HG03159 (cell line): ENCODE measurements around the gene ZNF627.
"Not testable (repeated sequence)": the region's sequence is repeated elsewhere in the genome, so short reads cannot be mapped to it uniquely, and the experiment has no call there.

ENCODE experiments used
- ATAC-seq: cut with Tn5 transposase; IDR thresholded peaks from one replicate; pipeline ENCODE4 v1.9.1; 2021; ENCODE audit warnings: mild to moderate bottlenecking, moderate library complexity; ENCODE audit not compliant: unreplicated experiment

ZNF627 gene

DNA sequence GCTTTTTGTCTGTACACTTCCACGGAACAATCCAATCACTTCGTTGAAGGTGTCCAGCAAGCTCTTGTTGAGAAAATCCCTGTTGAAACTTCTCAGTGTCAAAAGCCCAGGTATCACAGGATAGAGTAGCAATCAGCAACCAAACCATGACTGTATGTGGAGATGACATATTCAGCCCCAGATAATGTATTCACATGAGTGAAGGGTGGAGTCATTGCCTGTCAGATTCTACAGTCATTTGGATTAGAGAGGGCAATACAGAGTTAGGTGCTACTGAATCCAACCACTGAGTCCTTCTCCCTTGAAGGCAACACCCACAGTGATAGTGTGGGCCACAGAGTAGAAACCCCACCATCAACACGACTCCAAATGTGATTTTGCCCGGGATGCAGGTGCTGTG lies 23.3 kb downstream of the ZNF627 start:
- no peak for ATAC-seq

GRCh38 chr19:11622401-11622800 lies 25.1 kb downstream of the ZNF627 start:
- ATAC-seq = not testable (repeated sequence)

- no peak for ATAC-seq
Measured at GRCh38 chr19:11624069-11624463, 26.8 kb downstream of the ZNF627 start.

GRCh38 chr19:11626252-11626651 lies 29.0 kb downstream of the ZNF627 start:
- ATAC-seq = no peak

DNA sequence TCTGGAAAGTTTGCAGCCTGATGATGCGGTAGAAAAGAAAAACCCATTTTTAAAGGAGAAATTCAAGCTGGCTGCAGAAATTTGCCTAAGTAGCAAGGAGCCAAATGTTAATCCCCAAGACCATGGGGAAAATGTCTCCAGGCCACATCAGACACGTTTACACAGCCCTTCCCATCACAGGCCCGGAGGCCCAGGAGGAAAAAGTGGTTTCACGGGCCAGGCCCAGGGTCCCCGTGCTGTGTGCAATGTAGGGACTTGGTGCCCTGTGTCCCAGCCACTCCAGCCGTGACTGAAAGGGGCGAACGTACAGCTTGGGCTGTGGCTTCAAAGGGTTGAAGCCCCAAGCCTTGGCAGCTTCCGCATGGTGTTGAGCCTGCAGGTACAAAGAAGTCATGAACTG lies 35.9 kb downstream of the ZNF627 start:
- no peak for ATAC-seq

- ATAC-seq = not testable (repeated sequence)
Measured at GRCh38 chr19:11634018-11634662, 36.9 kb downstream of the ZNF627 start.

DNA sequence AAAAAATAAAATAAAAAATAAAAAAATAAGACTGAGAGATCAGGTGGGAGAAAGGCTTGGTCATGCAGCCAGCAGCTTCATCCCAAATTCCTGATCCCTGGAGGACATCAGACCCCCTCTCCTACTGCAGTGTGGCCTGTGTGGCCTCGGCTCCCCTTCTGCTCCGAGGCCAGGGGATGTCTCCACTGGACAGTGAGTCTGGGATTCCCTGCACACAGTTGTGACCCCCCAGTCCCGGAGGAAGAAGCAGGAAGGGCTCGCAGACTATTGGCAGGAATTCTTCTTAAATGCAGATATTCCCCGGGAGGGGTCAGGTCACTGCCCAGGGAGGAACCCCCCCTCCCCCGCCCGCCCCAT lies 41.9 kb downstream of the ZNF627 start:
- ATAC-seq = no peak

DNA sequence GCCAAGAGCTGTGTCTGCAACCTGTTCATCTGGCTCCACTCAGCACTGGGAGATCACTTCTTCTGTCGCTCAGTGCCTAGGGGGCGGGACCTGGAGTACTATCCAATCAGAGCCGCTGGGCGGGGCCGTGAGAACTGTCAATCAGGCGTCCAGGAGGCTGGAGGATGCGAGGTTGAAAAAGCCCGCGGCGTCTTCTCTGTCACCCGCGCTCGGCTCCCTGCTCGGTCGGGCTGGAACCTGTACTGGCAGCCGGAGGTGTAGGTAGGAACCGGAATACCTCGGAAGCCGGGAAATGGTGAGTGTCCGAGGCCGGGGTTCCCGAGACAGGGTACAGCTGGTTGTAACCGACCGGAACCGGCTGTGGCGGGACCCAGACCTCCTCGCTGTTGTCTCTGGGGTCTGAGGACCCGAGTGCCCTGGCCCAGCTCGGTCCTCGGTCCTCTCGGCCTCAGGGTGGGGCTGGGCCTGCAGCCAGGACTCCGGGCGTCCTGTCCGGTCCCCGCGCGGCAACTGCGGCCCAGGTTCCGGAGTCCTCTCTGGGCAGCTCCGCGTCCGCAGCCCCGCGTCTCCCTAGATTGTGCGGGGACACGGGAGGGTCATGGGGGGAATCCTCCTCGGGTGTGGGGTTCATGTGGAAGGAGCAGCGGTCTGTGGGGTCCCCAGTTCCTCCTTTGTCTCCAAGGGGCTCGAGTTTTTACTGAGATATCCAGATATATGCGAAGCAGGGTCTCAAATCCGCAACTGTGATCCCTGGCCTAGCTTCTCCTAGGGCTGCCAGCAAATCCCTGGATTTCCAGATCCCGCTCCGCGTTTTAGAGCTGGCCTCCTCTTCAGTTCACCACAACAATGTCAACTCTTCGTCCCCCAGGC lies 42.6 kb downstream of the ZNF627 start:
- ATAC-seq = peak; percentile 94

DNA sequence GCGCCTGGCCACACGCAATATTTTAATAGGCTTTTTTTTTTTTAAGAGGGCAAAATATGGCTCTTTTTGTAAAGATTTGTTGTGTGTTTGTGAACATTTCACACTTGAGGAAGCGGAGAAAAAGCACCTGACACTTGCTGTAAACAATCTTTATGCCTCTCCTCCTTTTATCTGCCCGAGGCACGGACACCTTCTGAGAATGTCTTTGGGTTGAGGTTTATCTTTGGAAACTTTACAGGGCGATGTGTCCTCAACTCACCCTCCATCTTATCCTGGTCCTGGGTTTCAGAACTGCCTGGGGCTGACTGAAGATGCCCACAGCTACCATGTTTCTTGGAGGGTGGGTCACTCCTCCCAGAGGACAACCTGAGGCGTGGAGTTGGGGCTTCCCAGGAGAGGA lies 44.0 kb downstream of the ZNF627 start:
- no peak for ATAC-seq

GRCh38 chr19:11642902-11643301 lies 45.6 kb downstream of the ZNF627 start:
- no peak for ATAC-seq

DNA sequence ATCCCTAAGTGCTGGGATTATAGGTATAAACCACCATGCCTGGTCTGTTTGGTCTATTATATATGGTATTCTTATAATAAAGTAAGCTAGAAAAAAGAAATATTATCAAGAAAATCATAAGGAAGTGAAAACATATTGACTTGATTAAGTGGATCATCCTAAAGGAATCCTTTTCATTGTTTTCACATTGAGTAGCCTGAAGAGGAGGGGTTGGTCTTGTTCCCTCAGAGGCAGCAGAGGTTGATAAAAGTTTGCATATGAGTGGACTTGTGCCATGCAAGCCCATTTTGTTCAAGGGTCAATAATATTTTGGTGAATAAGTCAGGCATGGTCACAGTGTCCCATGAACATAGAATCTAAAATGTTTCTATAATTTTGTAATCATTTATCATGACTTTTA lies 52.7 kb downstream of the ZNF627 start:
- ATAC-seq = no peak

DNA sequence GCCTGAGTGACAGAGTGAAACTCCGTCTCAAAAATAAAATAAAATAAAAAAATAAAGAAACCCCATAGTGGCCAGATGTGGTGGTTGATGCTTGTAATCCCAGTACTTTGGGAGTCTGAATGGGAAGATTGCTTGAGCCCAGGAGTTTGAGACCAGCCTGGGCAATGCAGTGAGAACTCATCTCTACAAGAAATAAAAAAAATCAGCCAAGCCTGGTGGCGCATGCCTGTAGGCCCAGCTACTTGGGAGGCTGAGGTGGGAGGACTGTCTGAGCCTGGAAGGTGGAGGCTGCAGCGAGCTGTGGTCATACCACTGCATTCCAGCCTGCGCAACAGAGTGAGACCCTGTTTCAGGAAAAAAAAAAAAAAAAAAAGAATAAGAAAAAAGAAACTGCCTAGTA lies 53.8 kb downstream of the ZNF627 start:
- ATAC-seq = no peak

GRCh38 chr19:11652056-11652455 lies 54.8 kb downstream of the ZNF627 start:
- ATAC-seq = no peak

DNA sequence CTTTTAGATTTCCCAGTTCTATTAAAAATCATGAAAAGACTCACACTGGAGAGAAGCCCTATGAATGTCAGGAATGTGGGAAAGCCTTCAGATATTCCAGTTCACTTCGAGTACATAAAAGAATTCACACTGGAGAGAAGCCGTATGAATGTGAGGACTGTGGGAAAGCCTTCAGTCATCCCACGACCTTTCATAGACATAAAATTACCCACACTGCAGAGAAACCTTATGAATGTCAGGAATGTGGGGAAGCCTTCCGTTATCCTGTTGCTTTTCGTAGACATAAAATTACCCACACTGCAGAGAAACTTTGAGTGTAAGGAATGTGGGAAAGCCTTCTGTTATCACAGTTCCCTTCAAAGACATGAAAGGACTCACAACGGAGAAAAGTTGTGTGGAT lies 55.2 kb downstream of the ZNF627 start:
- no peak for ATAC-seq

- no peak for ATAC-seq
Measured at GRCh38 chr19:11656535-11656934, 59.3 kb downstream of the ZNF627 start.

DNA sequence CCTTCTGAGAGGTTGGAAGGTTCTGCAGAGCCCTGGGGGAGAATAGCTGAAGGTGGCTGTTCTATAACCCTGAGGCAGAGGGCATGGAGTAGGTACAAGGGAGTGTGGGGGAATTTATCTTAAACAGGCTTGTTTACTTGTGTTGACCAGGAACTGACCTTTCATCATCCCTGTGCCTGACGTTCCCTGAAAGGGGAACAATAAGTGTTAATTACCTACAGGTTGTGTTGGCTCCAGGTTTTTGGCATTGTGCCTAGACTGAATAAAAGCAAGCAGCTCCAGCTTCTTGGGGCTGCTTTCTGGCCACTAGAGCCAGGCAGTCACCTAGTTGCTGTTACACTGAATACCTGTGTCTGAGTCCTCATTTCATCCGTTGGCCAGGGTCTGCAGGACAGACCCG lies 60.0 kb downstream of the ZNF627 start:
- ATAC-seq = no peak

DNA sequence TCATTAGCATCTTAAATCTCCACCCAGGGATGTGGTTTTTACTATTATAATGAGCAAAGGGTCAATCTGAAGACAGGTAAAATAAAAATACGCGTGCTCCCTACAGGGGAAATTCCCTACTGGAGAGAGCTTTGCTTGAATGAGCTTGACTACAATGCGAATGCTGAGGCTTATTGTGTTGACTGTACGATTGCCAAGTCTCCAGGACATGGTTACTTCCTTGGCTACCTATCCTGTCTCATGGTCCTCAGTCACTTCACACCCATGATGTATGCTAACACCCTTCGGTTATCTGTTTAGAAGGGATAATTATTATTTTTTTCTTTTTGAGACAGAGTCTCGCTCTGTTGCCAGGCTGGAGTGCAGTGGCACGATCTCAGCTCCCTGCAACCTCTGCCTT lies 61.7 kb downstream of the ZNF627 start:
- ATAC-seq = no peak

- no peak for ATAC-seq
Measured at GRCh38 chr19:11659612-11660011, 62.3 kb downstream of the ZNF627 start.

GRCh38 chr19:11662278-11662677 lies 65.0 kb downstream of the ZNF627 start:
- no peak for ATAC-seq

DNA sequence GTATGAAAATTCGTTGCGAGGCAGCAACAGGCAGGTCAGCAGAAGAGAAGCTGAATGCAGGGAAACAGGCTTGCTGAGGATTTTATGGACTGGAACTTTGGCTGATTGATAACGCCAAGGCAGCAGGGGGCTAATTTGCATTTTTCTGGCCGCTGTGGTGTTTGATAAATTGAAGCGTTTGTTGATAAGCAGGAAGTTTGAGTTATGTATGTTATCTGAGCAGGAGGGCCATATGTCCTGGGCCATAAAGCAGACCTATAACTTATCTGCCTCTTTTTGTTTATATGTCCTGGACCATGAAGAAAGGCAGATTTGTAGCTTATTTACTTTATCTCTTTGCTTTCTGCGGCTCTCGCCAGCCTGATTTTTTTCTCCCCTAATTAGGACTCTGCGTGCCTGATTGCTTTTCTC lies 65.9 kb downstream of the ZNF627 start:
- ATAC-seq = no peak
